Measurements from ENCODE around the gene SPATA33.
A peak's percentile ranks its signal among the peaks of the same experiment; 100 is the strongest.

SPATA33 gene
- total RNA-seq: 4.4 to 9.1 (median 6.5) reads per million in 3 experiments

- DNase-seq: peak; percentile 90
Measured at GRCh38 chr16:89657442-89658220, at the start of gene SPATA33, which contains the start of gene CHMP1A. Gene SPATA33 (plus strand): TSS chr16:89657836. CDS start chr16:89657912, 76 bp downstream. Gene CHMP1A (minus strand): TSS chr16:89657708. CDS start chr16:89657588, 120 bp downstream.

- no peak for DNase-seq
Measured at GRCh38 chr16:89607937-89608740, 49.5 kb upstream of the SPATA33 start.

- DNase-seq: no peak
Measured at GRCh38 chr16:89610108-89610453, 47.6 kb upstream of the SPATA33 start.

GRCh38 chr16:89612415-89613166, 45.0 kb upstream of the SPATA33 start:
- DNase-seq: no peak

GRCh38 chr16:89613231-89613953, 44.2 kb upstream of the SPATA33 start, which contains the start of gene DPEP1:
Gene DPEP1 (plus strand): TSS chr16:89613642. CDS start chr16:89630411, 16,769 bp downstream.
- DNase-seq: no peak

- DNase-seq: no peak
Measured at GRCh38 chr16:89613954-89614459, 43.6 kb upstream of the SPATA33 start.

GRCh38 chr16:89615176-89615575, 42.5 kb upstream of the SPATA33 start:
- DNase-seq: no peak

- no peak for DNase-seq
Measured at GRCh38 chr16:89615596-89616090, 42.0 kb upstream of the SPATA33 start.

GRCh38 chr16:89616623-89617022, 41.0 kb upstream of the SPATA33 start:
- DNase-seq: no peak

- DNase-seq: no peak
Measured at GRCh38 chr16:89617036-89617435, 40.6 kb upstream of the SPATA33 start.

- DNase-seq: no peak
Measured at GRCh38 chr16:89618109-89618998, 39.3 kb upstream of the SPATA33 start.

GRCh38 chr16:89619840-89620239, 37.8 kb upstream of the SPATA33 start:
- no peak for DNase-seq

- no peak for DNase-seq
Measured at GRCh38 chr16:89620406-89620841, 37.2 kb upstream of the SPATA33 start.

- no peak for DNase-seq
Measured at GRCh38 chr16:89621136-89621697, 36.4 kb upstream of the SPATA33 start.

GRCh38 chr16:89621698-89622409, 35.8 kb upstream of the SPATA33 start:
- DNase-seq: no peak

GRCh38 chr16:89623511-89624261, 34.0 kb upstream of the SPATA33 start:
- DNase-seq: no peak

GRCh38 chr16:89624777-89625761, 32.6 kb upstream of the SPATA33 start:
- no peak for DNase-seq
